Measurements from ENCODE around the gene FCRLB.
A peak's percentile ranks its signal among the peaks of the same experiment; 100 is the strongest.
"Not testable (repeated sequence)": the region's sequence is repeated elsewhere in the genome, so short reads cannot be mapped to it uniquely, and the experiment has no call there.

FCRLB gene

DNA sequence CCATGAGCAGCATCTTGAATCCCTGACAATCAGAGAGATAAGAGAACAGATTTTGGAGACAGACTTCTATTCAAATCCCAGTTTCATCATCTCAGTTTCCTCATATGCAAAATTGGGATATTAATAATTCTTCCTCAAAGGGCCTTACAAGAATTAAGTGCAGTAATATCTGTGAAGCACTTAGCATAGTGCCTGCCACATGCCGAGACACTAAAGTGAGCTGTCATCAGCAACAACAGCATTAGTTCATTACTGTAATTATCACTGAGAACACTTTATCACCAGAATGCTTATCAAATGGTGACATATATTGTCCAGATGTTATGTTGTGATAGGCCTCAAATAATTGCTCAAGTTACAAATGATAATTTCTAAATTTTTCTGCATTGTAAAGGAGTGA is 922 bp upstream of the FCRLB start:
- DNase-seq (ENCODE audit: low read depth), result no peak

DNA sequence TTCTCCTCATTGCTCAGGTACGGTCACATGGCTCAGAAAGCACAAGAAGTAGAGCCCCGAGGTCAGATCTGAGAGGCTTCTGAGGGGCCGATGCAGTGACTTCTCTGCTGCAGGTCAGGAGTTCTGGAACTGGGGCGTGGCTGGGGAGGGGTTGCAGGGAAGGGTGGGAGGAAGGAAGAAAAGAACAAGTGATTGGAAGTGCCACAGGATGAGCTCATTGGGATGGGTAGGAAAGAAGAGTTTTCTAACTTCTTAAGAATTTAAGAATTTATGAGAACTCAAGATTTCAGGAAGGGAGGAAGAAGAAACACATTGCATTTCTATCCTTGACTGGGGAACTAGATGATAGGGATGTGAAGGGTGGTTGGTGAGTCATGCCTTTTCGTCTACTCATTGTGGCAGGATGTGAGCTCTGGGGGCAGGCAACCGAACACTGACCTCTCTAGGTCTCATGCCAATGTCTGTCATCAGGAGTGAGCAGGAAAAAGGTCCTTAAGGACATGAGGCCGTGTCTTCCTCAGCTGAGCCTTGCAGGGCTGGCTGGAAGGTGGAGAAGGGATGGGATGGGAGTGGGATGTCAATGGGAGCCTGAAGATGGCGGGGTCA is 497 bp downstream of the FCRLB start:
- no peak for DNase-seq (ENCODE audit: low read depth)

DNA sequence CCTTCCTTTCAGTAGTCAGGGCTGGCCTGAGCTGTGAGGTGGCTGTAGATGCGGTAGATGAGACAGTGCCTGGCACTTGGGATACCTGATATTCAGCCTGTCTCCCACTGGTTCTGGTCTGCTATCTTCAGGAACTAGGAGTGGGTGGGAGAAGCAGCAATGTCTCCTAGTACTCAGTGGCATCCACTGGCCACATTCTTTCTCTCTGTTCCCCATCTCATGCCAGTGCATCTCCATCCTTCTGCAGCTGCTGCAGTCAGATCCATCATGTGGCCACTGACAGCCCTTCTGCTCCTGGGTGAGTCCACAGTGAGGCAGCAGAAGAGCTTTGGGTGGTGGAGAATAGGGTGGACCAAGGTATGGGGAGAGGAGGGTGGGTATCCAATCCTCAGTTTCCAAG is 1.1 kb downstream of the FCRLB start:
- no peak for DNase-seq (ENCODE audit: low read depth)

DNA sequence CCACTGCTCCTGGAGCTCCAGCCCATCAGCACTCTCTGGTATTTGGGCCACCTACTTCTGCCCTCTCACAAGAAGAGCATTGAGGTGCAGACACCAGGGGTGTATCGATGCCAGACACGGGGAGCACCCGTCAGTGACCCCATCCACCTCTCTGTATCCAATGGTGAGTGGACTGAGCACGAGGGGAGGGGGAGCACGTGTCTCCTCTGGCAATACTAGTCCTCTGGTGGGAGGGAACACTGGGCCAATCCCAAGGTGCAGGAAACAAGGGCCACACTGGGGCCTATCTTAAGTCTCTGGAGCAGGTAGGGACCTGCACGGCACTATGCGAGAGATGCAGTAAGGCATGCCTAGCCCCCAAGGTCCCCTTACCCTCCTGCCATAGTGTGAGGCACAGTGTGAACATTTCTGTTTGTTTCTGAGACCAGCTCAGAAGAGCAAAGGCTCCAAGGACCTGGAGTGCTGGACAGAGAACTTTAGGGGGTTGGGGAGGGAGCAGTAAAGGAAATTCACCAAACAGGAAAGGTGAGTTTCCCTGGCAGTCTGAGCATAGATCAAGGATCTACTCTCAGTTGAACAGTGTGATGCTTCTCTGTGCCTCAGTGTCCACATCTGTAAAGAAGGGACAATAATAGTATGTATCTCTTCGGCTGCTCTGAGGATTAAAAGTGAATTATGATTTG is 2.3 kb downstream of the FCRLB start:
- no peak for DNase-seq (ENCODE audit: low read depth)

DNA sequence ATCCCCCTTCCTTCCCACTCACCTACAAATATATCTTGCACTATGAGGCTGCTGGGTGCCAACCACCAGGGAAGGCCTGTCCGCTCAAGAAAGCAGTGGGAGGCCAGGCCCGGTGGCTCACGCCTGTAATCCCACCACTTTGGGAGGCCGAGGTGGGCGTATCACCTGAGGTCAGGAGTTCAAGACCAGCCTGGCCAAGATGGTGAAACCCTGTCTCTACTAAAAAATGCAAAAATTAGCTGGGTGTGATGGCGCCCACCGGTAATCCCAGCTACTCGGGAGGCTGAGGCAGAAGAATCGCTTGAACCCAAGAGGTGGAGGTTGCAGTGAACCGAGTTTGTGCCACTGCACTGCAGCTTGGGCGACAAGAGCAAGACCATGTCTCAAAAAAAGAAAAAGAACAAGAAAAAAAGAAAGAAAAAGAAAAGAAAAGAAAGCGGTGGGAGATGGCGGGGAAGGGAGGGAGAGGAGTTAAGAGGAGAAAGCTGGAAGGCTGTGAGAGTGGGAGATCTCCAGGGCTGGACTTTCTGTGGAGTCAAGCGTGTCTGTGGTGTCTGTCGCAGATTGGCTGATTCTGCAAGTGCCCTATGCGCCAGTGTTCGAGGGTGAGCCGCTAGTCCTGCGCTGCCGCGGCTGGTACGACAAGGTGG is 4.0 kb downstream of the FCRLB start:
- DNase-seq (ENCODE audit: low read depth), result not testable (repeated sequence)

DNA sequence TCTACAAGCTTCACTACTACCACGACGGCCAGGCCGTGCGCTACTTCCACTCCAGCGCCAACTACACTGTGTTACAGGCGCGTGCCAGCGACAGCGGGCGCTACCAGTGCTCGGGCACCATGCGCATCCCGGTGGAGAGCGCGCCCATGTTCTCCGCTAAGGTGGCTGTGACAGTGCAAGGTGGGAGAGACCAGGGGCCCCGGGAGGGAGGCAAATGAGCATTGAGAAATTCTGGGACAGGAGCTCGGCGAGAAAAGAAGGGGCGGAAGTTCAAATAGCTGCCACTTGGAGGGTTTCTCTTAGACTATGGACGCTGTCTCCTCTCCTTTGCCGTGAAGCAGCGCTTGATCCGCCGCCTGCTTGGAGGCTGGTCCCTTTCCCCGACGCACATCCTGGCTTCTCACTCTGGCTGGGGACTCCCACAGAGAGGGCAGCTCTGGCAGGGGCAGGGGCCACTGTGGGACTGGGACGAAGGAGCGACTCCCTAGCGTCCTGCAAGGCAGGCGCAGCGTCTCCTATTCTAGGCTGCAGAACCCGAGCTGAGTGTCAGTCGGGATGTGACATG is 4.6 kb downstream of the FCRLB start:
- DNase-seq (ENCODE audit: low read depth), result peak; percentile 6

DNA sequence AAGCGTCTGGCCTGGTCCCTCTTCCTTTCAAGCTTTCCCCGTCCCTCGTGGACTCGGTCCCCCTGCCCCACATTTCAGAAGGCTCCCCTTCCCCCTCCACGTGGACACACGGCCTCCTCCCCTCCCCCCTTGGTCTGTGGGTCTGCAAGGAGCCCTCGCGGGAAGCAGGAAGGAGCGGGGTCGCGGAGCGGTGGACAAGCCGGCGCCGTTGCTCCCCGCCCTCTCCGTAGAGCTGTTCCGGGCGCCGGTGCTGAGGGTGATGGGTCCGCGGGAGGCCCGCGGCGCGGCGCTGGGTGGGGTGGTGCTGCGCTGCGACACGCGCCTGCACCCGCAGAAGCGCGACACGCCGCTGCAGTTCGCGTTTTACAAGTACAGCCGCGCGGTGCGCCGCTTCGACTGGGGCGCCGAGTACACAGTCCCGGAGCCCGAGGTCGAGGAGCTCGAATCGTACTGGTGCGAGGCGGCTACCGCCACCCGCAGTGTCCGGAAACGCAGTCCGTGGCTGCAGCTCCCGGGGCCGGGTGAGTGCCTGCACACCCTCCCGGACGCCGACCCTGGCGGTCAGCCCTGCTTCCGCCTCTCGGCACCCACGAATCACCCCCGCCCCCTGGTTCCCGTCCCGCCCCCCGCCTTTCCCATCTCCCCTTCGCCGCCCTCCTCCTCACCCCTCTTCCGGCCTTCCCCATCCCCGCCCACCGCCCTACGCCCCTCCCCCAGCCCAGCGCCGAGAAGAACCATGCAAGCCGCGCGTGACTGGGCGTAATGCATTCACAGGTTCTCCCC is 5.3 kb downstream of the FCRLB start:
- peak; percentile 56 for DNase-seq (ENCODE audit: low read depth)

DNA sequence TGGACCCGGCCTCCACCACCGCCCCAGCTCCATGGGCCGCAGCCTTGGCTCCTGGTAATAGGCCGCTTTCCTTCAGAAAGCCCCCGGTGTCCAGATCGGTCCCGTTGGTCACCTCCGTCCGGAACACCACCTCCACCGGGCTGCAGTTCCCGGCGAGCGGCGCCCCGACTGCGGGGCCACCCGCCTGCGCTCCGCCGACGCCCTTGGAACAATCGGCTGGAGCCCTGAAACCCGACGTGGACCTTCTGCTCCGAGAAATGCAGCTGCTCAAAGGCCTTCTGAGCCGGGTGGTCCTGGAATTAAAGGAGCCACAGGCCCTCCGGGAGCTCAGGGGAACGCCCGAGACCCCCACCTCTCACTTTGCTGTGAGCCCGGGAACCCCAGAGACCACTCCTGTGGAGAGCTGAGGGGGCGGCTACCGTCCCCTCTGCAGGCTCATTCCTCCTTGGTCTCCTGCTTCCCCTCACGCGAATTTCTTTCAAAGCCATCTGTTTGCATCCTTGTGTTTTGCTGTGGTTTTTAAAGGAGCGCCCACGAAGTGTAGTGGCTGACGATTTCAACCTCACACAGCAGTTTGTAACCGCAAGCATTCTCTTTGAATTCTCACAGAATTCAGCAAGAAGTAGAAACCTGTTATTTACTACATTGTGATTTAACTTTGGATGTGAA is 6.0 kb downstream of the FCRLB start:
- peak; percentile 11 for DNase-seq (ENCODE audit: low read depth)

DNA sequence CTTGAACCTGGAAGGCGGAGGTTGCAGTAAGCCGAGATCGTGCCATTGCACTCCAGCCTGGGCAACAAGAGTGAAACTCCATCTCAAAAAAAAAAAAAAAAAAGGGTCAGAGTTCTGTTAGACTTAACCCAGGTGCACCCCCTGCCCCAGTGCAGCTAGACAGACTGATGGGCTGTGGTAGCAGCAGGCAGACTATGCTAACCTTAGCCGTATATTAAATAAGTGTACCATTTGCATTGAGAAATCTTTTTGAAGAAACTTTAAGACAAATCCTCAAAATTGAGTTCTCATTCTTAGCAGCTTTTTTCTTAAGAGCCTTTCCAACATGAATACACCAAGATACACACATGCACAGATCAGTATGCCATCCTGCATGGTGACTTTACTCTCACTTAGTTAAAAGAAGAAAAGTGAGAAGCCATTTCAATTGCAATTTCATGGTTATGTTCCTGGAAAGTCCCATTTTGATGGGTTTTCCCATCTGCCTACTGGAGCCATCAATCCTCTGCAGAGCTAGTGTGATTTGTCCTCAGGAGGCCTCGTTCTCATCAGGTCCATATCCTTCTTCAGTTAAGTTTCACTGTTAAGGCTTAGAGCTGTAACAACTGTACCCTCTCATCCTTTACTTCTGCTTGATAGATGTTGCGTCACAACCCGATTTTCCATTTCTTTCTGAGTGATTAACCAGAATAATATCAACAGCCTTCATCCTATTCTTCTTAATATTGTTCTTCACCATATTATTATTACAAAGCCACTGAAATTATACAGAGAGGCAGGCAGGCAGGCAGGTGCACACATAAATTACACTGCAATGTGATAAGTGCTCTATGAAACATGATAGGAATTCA is 7.3 kb downstream of the FCRLB start:
- no peak for DNase-seq (ENCODE audit: low read depth)

DNA sequence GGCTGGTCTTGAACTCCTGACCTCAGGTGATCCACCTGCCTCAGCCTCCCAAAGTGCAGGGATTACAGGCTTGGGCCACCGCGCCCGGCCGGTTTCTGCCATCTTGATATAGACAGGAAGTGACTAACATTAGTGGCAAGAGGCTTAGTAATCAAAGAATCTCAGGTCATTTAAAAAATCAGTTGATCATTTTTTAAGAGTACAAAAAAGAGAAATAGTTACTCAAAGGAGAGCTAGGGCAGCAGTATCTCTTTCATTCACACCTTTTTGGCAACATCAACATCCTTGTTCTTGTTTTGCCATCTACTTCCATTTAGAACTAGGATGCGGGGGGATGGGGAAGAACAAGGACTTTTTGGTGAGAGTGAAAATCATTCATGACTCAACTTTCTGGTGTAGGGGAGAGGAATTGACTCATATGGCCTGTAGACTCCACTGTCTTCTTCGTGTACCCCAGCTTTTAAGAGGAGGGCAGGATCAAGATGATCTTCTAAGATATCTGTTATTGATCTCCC is 8.8 kb downstream of the FCRLB start:
- DNase-seq (ENCODE audit: low read depth), result peak; percentile 29

DNA sequence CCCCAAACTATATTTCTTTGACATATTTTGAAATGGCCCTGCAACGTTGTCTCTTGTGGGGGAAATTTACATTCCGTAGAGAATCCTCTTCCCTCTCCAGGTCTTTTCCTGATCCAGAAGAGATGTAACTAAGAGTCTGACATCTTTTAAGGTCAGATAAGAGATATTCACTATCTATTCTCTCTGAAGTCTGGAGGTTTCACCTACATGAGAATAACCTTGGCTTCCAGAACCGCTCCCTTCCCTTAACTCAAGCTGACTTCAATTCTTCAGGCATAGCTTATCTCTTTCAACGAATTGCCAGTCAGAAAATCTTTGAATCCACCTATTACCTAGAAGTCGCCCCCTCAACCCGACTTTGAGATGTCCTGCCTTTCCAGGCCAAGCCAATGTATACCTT is 9.9 kb downstream of the FCRLB start:
- DNase-seq (ENCODE audit: low read depth), result no peak

DNA sequence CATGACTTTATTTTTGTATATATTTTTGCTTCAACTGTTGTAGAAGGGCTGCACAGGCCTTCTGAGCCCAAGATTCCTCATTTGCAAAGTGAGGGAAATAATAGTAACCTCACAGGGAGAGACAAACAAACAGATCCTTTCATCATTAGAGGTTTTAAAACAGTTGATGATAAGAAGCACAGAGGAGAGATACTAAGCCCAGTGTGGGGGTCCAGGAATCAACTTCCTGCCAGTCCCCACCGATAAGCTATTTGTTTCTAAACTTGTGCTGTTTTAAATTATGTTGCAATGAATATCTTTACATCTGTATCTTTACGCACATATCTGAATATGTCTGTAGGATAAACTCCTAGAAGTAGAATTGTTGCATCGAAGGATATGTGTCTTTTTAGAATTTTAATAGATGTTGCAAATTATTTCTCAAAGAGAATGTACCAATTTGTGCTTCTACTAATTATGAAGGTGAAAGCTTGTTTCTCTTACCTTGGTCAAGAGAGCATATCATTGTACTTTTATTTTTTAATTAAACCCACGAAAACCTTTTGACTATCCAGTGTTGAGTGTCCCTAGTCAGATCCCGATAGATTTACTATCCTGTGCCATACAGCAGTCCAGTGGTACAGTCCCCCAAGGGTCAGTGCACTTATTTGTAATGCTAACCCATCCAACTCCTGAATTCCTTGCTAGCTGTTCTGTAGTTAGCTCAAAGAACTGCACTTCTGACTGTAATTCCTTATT is 10.8 kb downstream of the FCRLB start:
- DNase-seq (ENCODE audit: low read depth), result no peak

DNA sequence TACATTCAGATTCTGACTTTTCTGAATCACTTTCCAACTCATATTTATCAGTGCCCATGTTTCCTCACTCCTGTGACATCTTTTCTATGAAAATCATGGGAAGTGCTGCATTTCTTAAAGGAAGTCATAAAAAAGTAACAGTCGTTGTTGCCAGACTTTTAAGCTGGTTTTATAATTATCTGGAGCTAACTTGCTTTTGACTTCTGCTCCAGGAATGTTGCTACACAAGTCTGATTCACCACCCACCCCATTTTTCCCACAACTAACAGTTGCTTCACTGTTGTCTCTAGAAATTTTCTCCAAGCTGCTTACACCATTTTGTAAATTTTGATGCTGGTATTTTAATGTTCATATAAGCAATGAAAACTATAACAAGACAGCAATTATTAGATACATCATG is 12.2 kb downstream of the FCRLB start:
- no peak for DNase-seq (ENCODE audit: low read depth)

DNA sequence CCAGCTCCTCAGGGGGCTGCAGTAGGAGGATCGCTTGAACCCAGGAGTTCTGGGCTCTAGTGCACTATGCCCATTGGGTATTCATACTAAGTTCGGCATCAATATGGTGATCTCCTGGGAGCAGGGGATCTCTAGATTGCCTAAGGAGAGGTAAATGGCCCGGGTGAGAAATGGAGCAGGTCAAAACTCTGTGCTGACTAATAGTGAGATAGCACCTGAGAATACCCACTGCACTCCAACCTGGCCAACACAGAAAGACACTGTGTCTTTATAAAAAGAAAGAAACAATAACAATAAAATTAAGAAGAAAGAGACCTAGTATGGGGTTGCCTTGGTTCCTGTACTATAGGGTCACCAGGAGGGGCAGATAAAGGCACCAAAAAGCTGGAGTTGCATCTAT is 14.5 kb downstream of the FCRLB start:
- no peak for DNase-seq (ENCODE audit: low read depth)

DNA sequence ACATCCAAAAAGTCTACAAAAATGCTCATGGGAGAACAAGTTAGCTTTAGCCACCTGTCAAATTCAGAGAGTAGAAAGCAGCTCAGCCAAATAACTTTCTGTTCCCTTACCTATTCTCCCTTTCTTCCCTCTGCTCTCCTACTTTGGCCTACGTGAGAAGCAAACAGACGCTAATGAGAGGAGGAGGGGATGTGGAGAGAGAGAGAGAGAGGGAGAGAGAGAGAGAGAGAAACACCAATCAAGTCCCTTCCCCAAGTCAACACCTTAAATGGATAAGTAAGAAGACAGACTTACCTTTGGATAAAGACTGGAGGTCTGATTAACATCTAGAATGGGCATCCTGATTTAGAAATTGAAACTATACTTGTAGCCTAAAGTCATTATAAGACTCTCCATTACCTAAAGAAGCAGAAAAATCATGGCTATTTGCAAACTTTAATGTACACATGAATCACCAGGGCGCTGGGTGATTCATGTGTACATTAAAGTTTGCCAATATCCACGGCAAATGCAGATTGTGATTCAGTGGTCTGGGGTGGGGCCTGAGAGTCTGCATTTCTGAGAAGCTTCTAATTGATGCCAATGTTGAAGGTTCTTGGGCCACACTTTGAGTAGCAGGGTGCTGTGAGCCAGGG is 15.1 kb downstream of the FCRLB start:
- no peak for DNase-seq (ENCODE audit: low read depth)

DNA sequence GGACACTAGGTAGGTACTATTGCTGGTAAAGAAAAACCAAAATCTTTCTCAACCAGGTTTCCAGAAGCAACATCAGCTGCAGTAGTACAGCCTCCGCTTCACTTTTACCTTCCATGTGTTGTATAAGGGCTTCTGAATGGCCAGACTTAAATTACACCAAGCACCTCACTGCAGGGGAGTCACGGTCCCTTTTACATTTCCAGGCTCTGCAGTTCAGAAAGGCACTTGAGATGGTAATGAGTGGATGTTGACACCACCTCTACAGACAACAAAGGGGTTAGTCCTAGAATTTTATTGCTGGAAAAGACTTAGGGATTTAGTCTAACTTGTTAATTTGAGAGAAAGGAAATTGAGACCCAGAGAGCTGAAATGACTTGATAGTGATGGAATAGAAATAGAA is 16.3 kb downstream of the FCRLB start:
- no peak for DNase-seq (ENCODE audit: low read depth)

DNA sequence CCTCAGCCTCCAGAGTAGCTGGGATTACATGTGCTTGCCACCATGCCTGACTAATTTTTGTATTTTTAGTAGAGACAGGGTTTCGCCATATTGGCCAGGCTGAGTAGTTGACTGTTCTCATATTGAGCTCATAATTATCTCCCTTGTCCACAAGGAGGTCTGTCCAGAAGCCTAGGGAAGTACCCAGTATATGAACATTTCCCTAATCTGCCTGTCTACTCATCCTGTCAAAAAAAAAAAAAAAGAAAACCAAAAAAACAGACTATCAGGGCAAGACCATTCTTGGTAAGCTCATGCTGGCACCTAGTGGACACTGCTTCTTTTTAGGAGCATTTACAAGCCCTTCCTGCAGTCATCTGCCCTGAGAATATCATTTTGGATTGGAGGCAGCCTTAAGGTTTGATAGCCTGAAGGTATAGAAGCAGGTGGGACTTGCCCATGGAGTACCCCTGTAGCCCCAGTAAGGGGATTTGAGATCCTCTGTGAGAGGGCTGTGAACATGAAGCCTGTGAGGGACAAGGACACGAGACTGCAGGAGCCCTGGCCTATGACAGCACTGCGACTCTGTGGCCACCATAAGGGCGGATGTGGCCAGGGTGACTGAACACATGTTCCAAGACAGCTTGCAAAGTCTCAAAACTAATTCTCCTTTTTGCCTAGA is 17.4 kb downstream of the FCRLB start:
- DNase-seq (ENCODE audit: low read depth), result peak; percentile 49

DNA sequence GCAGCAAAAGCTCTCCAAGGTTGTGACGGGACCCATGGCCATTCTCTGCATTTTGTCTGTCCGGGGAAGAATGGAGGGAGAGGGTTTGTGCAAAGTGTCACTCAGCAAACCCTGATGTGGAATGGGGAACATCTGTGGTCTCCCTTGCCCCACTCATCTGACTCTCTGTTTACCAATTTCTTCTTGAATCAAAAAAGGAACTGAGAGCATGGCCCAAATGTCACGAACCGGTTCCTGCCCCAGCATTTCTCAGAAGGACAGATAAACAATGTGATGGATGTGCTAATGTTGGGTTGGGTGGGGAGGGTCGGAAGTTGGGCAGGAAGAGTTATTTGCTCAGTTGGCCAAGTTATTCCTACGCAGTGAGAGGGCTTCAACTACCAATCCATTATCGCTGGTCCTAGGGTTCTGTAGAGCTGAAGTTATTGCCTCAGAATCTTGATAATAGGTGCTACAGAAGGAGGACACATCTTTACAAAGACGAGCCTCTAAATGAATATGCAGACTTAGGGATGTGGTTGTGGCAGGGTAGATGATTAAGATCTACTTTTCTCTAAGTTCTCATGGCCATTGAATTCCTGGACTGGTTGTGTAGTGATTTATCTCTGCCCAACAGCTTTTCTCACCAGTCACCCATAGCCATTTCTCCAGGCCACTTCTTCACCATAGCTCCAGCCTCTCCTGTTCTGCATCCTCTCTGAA is 18.7 kb downstream of the FCRLB start:
- no peak for DNase-seq (ENCODE audit: low read depth)

All from stimulated activated CD8-positive, alpha-beta memory T cell treated with anti-CD3 and anti-CD28 coated beads, Interleukin-4, amount 100 ng/mL, for 24 hours (primary cell).